PC-3 (cell line): ENCODE measurements around the gene CEP68. TPM values are rescaled to one million over a fixed set of nuclear protein-coding genes. Genes with fewer than 3 reads are reported as not detected.

ENCODE experiments used
- ATAC-seq: fragments of 200-7000 bp; cut with Tn5 transposase; 2 replicates; pipeline ENCODE4 v1.9.1; 2020; ENCODE audit warnings: mild to moderate bottlenecking, moderate library complexity
- BruUV-seq: library from RNA; stranded (reverse); fragments of 400-500 nt; replicated peaks from 2 replicates; lab custom pipeline; 2021; lab: Mats Ljungman, UMichigan
- CTCF ChIA-PET: fragments of 300-600 bp; sonication (Branson Sonifier 250); formaldehyde crosslinking; loops from one replicate; lab custom pipeline; 2022; ENCODE audit warnings: antibody characterized with exemption; lab: Charles Lee
- POLR2A ChIA-PET: fragments of 300-600 bp; sonication (Branson Sonifier 250); formaldehyde crosslinking; loops from one replicate; lab custom pipeline; 2022; ENCODE audit warnings: antibody characterized with exemption; ENCODE audit not compliant: unreplicated experiment; lab: Charles Lee
- DNase-seq: peaks from one replicate; pipeline ENCODE4 v3.0.0-alpha.2; 2015
- H2AFZ ChIP-seq: fragments of 300-600 bp; sonication (generic); 2 replicates; pipeline ENCODE4 v1.6.0; 2016; ENCODE audit warnings: antibody characterized with exemption, low read length
- H3F3A ChIP-seq: fragments of 300-600 bp; sonication (generic); one replicate; pipeline ENCODE4 v1.6.0; 2017; ENCODE audit warnings: antibody characterized with exemption, low read length, control low read depth, mild to moderate bottlenecking; ENCODE audit not compliant: unreplicated experiment
- H3K27ac ChIP-seq: fragments of 300-600 bp; sonication (generic); 2 replicates; pipeline ENCODE4 v1.5.1; 2016; ENCODE audit warnings: mild to moderate bottlenecking, low read length
- H3K27me3 ChIP-seq: fragments of 300-600 bp; sonication (generic); 2 replicates; pipeline ENCODE4 v1.6.1; 2016; ENCODE audit warnings: low read length, mixed read lengths
- H3K36me3 ChIP-seq: fragments of 300-600 bp; sonication (generic); 2 replicates; pipeline ENCODE4 v1.6.1; 2016; ENCODE audit warnings: low read depth, mixed run types, low read length, mixed read lengths
- H3K4me1 ChIP-seq: fragments of 300-600 bp; sonication (generic); 2 replicates; pipeline ENCODE4 v1.5.1; 2016; ENCODE audit warnings: low read length; ENCODE audit not compliant: insufficient read depth
- H3K4me2 ChIP-seq: fragments of 300-600 bp; sonication (generic); 2 replicates; pipeline ENCODE4 v1.6.0; 2016; ENCODE audit warnings: low read length
- H3K4me3 ChIP-seq: fragments of 300-600 bp; sonication (generic); 2 replicates; pipeline ENCODE4 v1.5.1; 2016; ENCODE audit warnings: mild to moderate bottlenecking, low read length, mixed read lengths
- H3K79me2 ChIP-seq: fragments of 300-600 bp; sonication (generic); 2 replicates; pipeline ENCODE4 v1.6.1; 2017; ENCODE audit warnings: low read length, mixed read lengths
- H3K9ac ChIP-seq: fragments of 300-600 bp; sonication (generic); 2 replicates; pipeline ENCODE4 v1.6.0; 2016; ENCODE audit warnings: mild to moderate bottlenecking, low read length
- H3K9me2 ChIP-seq: fragments of 300-600 bp; sonication (generic); replicated peaks from 2 replicates; pipeline ENCODE4 v1.6.1; 2016; ENCODE audit warnings: mixed run types, low read length, mixed read lengths
- H3K9me3 ChIP-seq: fragments of 300-600 bp; sonication (generic); 2 replicates; pipeline ENCODE4 v1.6.1; 2016; ENCODE audit warnings: low read length, mixed read lengths
- H4K20me1 ChIP-seq: fragments of 300-600 bp; sonication (generic); 2 replicates; pipeline ENCODE4 v1.6.1; 2016; ENCODE audit warnings: low read length, mixed read lengths
- EZH2 ChIP-seq: fragments of 300-600 bp; sonication (generic); IDR thresholded peaks from one replicate; pipeline ENCODE4 v1.6.1; 2017; ENCODE audit warnings: antibody characterized with exemption, mild to moderate bottlenecking, low read length; ENCODE audit not compliant: unreplicated experiment
- EZH2phosphoT487 ChIP-seq: fragments of 300-600 bp; sonication (generic); IDR thresholded peaks from 2 replicates; pipeline ENCODE4 v1.6.1; 2018; ENCODE audit warnings: mild to moderate bottlenecking, antibody characterized with exemption, low read length, borderline replicate concordance
- intact Hi-C: fragments of 100-400 bp; cut with micrococcal nuclease; formaldehyde crosslinking; loops from 2 replicates; pipeline ENCODE4 v1.9.0; 2023
- total RNA-seq: library from RNA; depleted of rRNA; stranded (reverse); fragments of >200 nt; gene quantifications from 2 replicates; pipeline ENCODE4 v1.2.3, GENCODE V29; 2014
- TF ChIP-seq, protein P1 (sequence below): fragments of 300-600 bp; sonication (generic); conservative IDR thresholded peaks from 2 replicates; pipeline ENCODE4 v1.5.1; 2017; ENCODE audit warnings: antibody characterized with exemption, low read depth, mild to moderate bottlenecking, low read length

Gene CEP68
- total RNA-seq, 1 experiment from 2014 or later = 3.4 TPM

DNA sequence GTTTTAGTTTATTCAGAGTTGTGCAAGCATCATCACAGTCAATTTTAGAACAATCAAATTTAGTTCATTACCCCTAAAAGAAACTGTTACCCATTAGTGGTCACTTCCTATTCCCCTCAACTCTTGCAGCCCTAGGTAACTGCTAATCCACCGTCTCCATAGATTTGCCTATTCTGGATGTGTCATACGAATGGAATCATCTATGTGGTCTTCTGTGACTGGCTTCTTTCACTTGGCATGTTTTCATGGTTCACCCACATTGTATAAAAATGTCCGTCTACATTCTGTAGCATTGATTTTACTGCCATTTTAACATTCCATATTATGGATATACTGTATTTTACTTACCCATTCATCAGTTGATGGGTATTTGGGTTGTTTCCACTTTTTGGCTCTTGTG is 5.3 kb upstream of the CEP68 start:
- Histone ChIP-seq H3K36me3 (no peaks in the 10 kb centered on the region), H3K9me3 (no peaks in the 10 kb centered on the region), H3K27me3 (no peaks in the 10 kb centered on the region), H4K20me1 (no peaks in the 10 kb centered on the region), H3K4me2 (no peak overlapping the region), H3K9me2 (no peaks in the 10 kb centered on the region), H3K9ac (no peak overlapping the region), H3K4me3 (no peak overlapping the region), H3K4me1 (no peaks in the 10 kb centered on the region), H3K79me2 (no peaks in the 10 kb centered on the region), H3K27ac (no peak overlapping the region), H3F3A (no peaks in the 10 kb centered on the region), H2AFZ (no peak overlapping the region)
- intact Hi-C loops = no loop called here
- ATAC-seq (no peak), DNase-seq (no peak)
- ChIA-PET CTCF (no interaction called here), POLR2A (no interaction called here)
- no TSS peak for BruUV-seq
- no peak for TF ChIP-seq EZH2phosphoT487
- TF ChIP-seq, protein P1, sequence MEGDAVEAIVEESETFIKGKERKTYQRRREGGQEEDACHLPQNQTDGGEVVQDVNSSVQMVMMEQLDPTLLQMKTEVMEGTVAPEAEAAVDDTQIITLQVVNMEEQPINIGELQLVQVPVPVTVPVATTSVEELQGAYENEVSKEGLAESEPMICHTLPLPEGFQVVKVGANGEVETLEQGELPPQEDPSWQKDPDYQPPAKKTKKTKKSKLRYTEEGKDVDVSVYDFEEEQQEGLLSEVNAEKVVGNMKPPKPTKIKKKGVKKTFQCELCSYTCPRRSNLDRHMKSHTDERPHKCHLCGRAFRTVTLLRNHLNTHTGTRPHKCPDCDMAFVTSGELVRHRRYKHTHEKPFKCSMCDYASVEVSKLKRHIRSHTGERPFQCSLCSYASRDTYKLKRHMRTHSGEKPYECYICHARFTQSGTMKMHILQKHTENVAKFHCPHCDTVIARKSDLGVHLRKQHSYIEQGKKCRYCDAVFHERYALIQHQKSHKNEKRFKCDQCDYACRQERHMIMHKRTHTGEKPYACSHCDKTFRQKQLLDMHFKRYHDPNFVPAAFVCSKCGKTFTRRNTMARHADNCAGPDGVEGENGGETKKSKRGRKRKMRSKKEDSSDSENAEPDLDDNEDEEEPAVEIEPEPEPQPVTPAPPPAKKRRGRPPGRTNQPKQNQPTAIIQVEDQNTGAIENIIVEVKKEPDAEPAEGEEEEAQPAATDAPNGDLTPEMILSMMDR = no peak

DNA sequence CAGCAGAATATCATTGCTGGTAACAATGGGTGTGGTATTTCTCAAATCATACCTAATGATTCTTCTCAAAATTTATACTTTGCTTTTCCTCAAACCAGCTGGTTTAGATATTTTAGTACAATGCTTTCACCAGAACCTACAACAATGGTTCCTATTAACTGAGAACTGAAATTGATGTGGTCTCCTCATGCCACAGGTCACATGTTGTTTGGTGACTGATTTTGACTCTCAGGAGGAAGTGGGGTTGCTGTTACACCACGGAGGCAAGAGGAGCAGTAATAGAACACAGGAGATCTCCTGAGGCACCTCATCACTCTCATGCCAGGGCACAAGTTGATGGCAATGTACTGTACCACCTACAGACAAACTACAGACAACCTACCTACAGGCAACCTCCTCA is 3.0 kb upstream of the CEP68 start:
- H3K27ac ChIP-seq = no peak overlapping the region
- no peak overlapping the region for H3K4me2 ChIP-seq
- H3K36me3 ChIP-seq = no peaks in the 10 kb centered on the region
- intact Hi-C loops = no loop called here
- H3F3A ChIP-seq = no peaks in the 10 kb centered on the region
- DNase-seq (no peak), ATAC-seq (no peak)
- no peaks in the 10 kb centered on the region for H3K27me3 ChIP-seq
- no peaks in the 10 kb centered on the region for H3K9me2 ChIP-seq
- H3K4me3 ChIP-seq = no peak overlapping the region
- peaks cover 11% of the 10 kb centered on the region for H3K4me1 ChIP-seq
- H3K79me2 ChIP-seq = peaks cover 5% of the 10 kb centered on the region
- no peak overlapping the region for H3K9ac ChIP-seq
- CTCF ChIA-PET = no interaction called here
- H2AFZ ChIP-seq = no peak overlapping the region
- no peaks in the 10 kb centered on the region for H3K9me3 ChIP-seq
- no TSS peak for BruUV-seq
- no peaks in the 10 kb centered on the region for H4K20me1 ChIP-seq
- POLR2A ChIA-PET = no interaction called here
- TF ChIP-seq EZH2 = no peak
- TF ChIP-seq, protein P1 = no peak
- no peak for TF ChIP-seq EZH2phosphoT487

DNA sequence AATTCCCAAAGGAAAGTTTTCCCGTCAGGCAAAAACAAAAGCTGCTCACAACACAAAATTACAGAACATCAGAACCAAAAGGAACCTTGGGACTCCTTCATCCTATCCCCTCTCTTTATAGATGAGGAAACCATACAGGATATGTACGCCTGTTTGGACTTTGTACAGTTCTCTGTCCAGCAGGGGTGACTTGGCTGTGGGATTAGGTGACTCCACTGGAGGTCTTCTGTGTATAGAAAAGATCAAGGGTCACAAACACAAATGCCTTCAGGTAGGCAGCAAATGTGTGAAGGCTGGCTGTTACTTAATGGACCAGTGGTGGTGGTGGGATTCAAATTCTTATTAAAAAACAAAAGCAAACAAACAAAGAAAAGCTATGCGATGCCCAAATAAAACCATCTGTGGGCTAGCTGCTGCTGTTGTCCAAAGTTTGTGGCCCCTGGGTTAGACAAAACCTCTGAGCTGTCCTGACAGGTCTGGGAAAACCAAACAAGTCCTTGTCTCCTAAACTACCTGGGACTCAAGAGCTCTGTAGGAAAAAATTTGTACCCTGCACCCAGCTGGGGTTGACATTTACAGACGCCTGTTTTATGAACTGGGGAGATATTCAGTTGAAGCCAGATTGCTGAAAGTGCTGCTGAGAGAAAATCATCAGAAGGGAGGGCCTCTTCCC is 1.3 kb upstream of the CEP68 start:
- intact Hi-C loops = no loop called here
- no TSS peak for BruUV-seq
- Histone ChIP-seq H3K79me2 (peaks cover 16% of the 10 kb centered on the region), H3K36me3 (no peaks in the 10 kb centered on the region), H3F3A (no peaks in the 10 kb centered on the region), H3K4me2 (peak overlapping the region; percentile 90), H2AFZ (no peak overlapping the region), H3K9me3 (no peaks in the 10 kb centered on the region), H3K4me3 (no peak overlapping the region; the same call in 1 of the 2 replicates), H3K27ac (no peak overlapping the region), H3K4me1 (peaks cover 11% of the 10 kb centered on the region), H4K20me1 (no peaks in the 10 kb centered on the region), H3K9ac (no peak overlapping the region), H3K27me3 (no peaks in the 10 kb centered on the region), H3K9me2 (no peaks in the 10 kb centered on the region)
- DNase-seq = no peak
- no peak for ATAC-seq
- TF ChIP-seq, protein P1 = no peak
- TF ChIP-seq EZH2 (no peak), EZH2phosphoT487 (no peak)
- ChIA-PET POLR2A (interaction anchor here (0.6 kb wide), 1 partner anchor 84 kb away, joined by 4 read pairs; no protein-coding TSS in a partner anchor), CTCF (interaction anchor here (1.4 kb wide), 2 partner anchors 10 to 137 kb away, joined by 3 to 5 read pairs; no protein-coding TSS in a partner anchor)
